T-cell (primary cell): ENCODE results near the gene STAMBPL1. TPM values are rescaled to one million over a fixed set of nuclear protein-coding genes. Genes with fewer than 3 reads are reported as not detected.

Experiments used
- ATAC-seq, 4 experiments: fragments of 200-7000 bp in 3 of 4; fragments of 150-1000 bp in 1 of 4; cut with Tn5 transposase; replicated peaks in 1 of 4; 1 replicate in 3 of 4; 2 replicates in 1 of 4; pipeline ENCODE4 v1.10.0; 2021; ENCODE audit warnings: moderate library complexity in 3 of 4, mild to moderate bottlenecking in 2 of 4, moderate number of reproducible peaks in 1 of 4
- CTCF ChIA-PET, 2 donors: fragments of 300-600 bp; sonication (Branson Sonifier 250); formaldehyde crosslinking; loops; one replicate each; lab custom pipeline; 2022; ENCODE audit warnings: antibody characterized with exemption in 2 of 2; lab: Charles Lee
- POLR2A ChIA-PET, 2 donors: fragments of 300-600 bp; sonication (Branson Sonifier 250); formaldehyde crosslinking; loops; one replicate each; lab custom pipeline; 2022; ENCODE audit warnings: antibody characterized with exemption in 2 of 2; lab: Charles Lee
- DNase-seq, 35 experiments: peaks; one replicate each; pipeline versions ENCODE4 v3.0.0 to v3.0.0-alpha.2; 2013 to 2023
- H3K27ac ChIP-seq: one replicate; pipeline ENCODE4 v1.5.1; 2013; ENCODE audit warnings: low read length
- H3K27me3 ChIP-seq, 2 experiments: replicated peaks in 1 of 2; 1 replicate in 1 of 2; 2 replicates in 1 of 2; pipeline versions ENCODE4 v1.6.1 to v1.7.0; 2013; ENCODE audit warnings: low read length in 1 of 2, mixed read lengths in 1 of 2; ENCODE audit not compliant: control insufficient read depth in 2 of 2, insufficient read depth in 2 of 2; ENCODE audit errors: extremely low read depth in 1 of 2
- H3K36me3 ChIP-seq, 2 donors: 1 replicate in 1 of 2; 2 replicates in 1 of 2; pipeline versions ENCODE4 v1.6.1 to v1.7.0; 2013; ENCODE audit warnings: low read length in 1 of 2; ENCODE audit not compliant: control insufficient read depth in 2 of 2, insufficient read depth in 1 of 2; ENCODE audit errors: extremely low read depth in 1 of 2
- H3K4me1 ChIP-seq, 2 experiments: 1 replicate in 1 of 2; 2 replicates in 1 of 2; pipeline versions ENCODE4 v1.6.1 to v1.7.0; 2013; ENCODE audit warnings: low read length in 2 of 2, mixed read lengths in 1 of 2; ENCODE audit not compliant: insufficient read depth in 2 of 2, control insufficient read depth in 1 of 2; ENCODE audit errors: extremely low read depth in 1 of 2
- H3K4me3 ChIP-seq, 2 donors: 1 replicate in 1 of 2; 2 replicates in 1 of 2; pipeline versions ENCODE4 v1.5.1 to v1.7.0; 2013; ENCODE audit warnings: mild to moderate bottlenecking in 2 of 2, low read length in 1 of 2, moderate library complexity in 1 of 2; ENCODE audit not compliant: control insufficient read depth in 1 of 2; ENCODE audit errors: extremely low read depth in 1 of 2
- H3K9me3 ChIP-seq: 2 replicates; pipeline ENCODE4 v1.7.0; 2013
- H3K27ac Mint-ChIP-seq, 2 donors: one replicate each; pipeline ENCODE4 v1.8.0; 2020 to 2021; ENCODE audit warnings: mild to moderate bottlenecking in 2 of 2, mixed read lengths in 2 of 2
- H3K27me3 Mint-ChIP-seq, 2 donors: one replicate each; pipeline ENCODE4 v1.8.0; 2021 to 2022; ENCODE audit warnings: mixed read lengths in 2 of 2
- H3K36me3 Mint-ChIP-seq: one replicate; pipeline ENCODE4 v1.8.0; 2021; ENCODE audit warnings: mixed read lengths
- H3K4me1 Mint-ChIP-seq, 3 donors: one replicate each; pipeline ENCODE4 v1.8.0; 2020 to 2022; ENCODE audit warnings: mixed read lengths in 3 of 3, mild to moderate bottlenecking in 1 of 3
- H3K4me3 Mint-ChIP-seq, 3 donors: one replicate each; pipeline ENCODE4 v1.8.0; 2020 to 2022; ENCODE audit warnings: mild to moderate bottlenecking in 3 of 3, mixed read lengths in 3 of 3, moderate library complexity in 3 of 3
- H3K9me3 Mint-ChIP-seq, 3 donors: one replicate each; pipeline ENCODE4 v1.8.0; 2020 to 2022; ENCODE audit warnings: mixed read lengths in 3 of 3
- WGBS: methylation state at CpG from one replicate; pipeline ENCODE4 v1.1.5; 2013; ENCODE audit warnings: missing lambda C conversion rate; ENCODE audit not compliant: insufficient coverage; 5-methylcytosine and 5-hydroxymethylcytosine counted together
- total RNA-seq, 35 experiments: library from RNA in 6 of 35; stranded (reverse) in 6 of 35; fragments of 120-200 nt in 1 of 35; gene quantifications; one replicate each; pipeline versions ENCODE4 v1.2.1 to v1.2.4 and lab custom pipeline; 2013 to 2026

STAMBPL1 gene
- total RNA-seq, 5 donors from 2014 or later (not counting 1 experiment from before 2014, with no cell fraction given), result 27.5 to 37.8 (median 34.5) TPM

DNA sequence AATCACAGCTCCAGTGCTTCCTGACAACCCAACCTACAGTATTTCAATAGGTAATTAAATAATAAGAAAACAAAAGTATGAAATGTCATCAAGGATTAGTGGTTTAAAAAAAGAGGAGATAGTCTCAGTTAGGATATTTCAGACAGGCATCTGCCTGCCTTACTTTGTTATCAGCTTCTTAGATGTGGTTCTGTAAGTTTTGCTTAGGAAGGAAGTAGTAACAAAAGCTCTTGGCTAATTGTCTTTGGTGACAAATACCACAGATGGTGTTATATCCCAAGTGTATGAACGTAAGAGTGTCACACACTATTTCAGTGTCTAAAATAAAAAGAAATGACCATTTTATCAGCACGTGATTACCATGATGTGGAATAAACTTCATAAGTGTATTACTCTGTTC lies 82.3 kb downstream of the STAMBPL1 start:
- Histone ChIP-seq H3K9me3 (no peaks in the 10 kb centered on the region), H3K36me3 (no peaks in the 10 kb centered on the region), H3K4me1 (peaks cover 3 to 16% of the 10 kb centered on the region in 2 experiments), H3K4me3 (no peak overlapping the region), H3K27ac (no peak overlapping the region), H3K27me3 (no peaks in the 10 kb centered on the region)
- Mint-ChIP-seq H3K9me3 (no peaks in the 10 kb centered on the region), H3K27ac (peak overlapping the region in 1 of 2 donors; percentile 19), H3K4me1 (peaks cover 22 to 30% (median 24%) of the 10 kb centered on the region in 3 donors), H3K4me3 (peak overlapping the region in 1 of 3 donors; percentile 60), H3K27me3 (no peaks in the 10 kb centered on the region), H3K36me3 (no peaks in the 10 kb centered on the region)
- WGBS, result no CpG with 5 or more reads among the region's 2 CpGs
- ChIA-PET CTCF (interaction anchor here in 1 of 2 donors (0.5 to 1.0 kb wide), 4 partner anchors 11 to 163 kb away, joined by 3 to 4 read pairs (median 3); no protein-coding TSS in a partner anchor), POLR2A (interaction anchor here (0.8 to 1.0 kb wide), 2 partner anchors 31 to 126 kb away, joined by 3 read pairs; no protein-coding TSS in a partner anchor)
- peak; percentile 74 to 95 (median 86) for ATAC-seq
- peak in 1 of 35 experiments; percentile 41 for DNase-seq

DNA sequence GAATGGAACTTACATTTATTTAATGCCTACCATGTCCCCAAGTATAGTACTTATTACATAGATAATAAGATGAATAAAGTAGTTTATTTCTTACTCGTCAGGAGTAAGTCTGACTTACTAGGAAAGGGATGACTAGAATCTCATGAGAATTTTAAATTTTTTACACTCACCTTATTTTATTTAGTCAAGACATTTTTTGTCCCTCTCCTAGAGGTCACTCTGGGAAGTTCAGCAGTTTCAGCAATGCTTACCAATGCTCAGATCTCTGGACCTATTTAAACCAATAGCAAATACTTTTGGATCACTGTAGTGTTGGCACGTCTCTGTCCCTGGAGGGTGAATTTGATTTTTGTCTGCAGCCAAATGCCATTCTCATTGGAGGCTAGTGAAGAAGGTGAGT lies 83.3 kb downstream of the STAMBPL1 start:
- POLR2A ChIA-PET, result interaction anchor here in 1 of 2 donors (1.0 kb wide), 1 partner anchor 127 kb away, joined by 3 read pairs; no protein-coding TSS in a partner anchor
- Mint-ChIP-seq H3K4me1 (peaks cover 22 to 30% (median 24%) of the 10 kb centered on the region in 3 donors), H3K27me3 (no peaks in the 10 kb centered on the region), H3K9me3 (no peaks in the 10 kb centered on the region), H3K4me3 (no peak overlapping the region), H3K27ac (peak overlapping the region in 1 of 2 donors; percentile 24), H3K36me3 (no peaks in the 10 kb centered on the region)
- no peaks in the 10 kb centered on the region for H3K27me3 ChIP-seq
- no peak overlapping the region for H3K27ac ChIP-seq
- CTCF ChIA-PET, result interaction anchor here (0.6 to 1.0 kb wide), 5 partner anchors 10 to 999 kb away, joined by 3 read pairs; no protein-coding TSS in a partner anchor
- no CpG with 5 or more reads among the region's 2 CpGs for WGBS
- no peak overlapping the region for H3K4me3 ChIP-seq
- H3K9me3 ChIP-seq, result no peaks in the 10 kb centered on the region
- peaks cover 3 to 16% of the 10 kb centered on the region in 2 experiments for H3K4me1 ChIP-seq
- DNase-seq (no peak), ATAC-seq (no peak)
- H3K36me3 ChIP-seq, result no peaks in the 10 kb centered on the region

GRCh38 chr10:88964360-88964759 lies 84.3 kb downstream of the STAMBPL1 start:
- Mint-ChIP-seq H3K4me3 (no peak overlapping the region), H3K27me3 (no peaks in the 10 kb centered on the region), H3K4me1 (peaks cover 22 to 30% (median 24%) of the 10 kb centered on the region in 3 donors), H3K36me3 (no peaks in the 10 kb centered on the region), H3K27ac (no peak overlapping the region), H3K9me3 (no peaks in the 10 kb centered on the region)
- no peaks in the 10 kb centered on the region for H3K36me3 ChIP-seq
- H3K27me3 ChIP-seq, result no peaks in the 10 kb centered on the region
- DNase-seq, result no peak
- H3K4me1 ChIP-seq, result peaks cover 3 to 16% of the 10 kb centered on the region in 2 experiments
- ATAC-seq, result no peak
- POLR2A ChIA-PET, result no interaction called here
- no peak overlapping the region for H3K27ac ChIP-seq
- H3K4me3 ChIP-seq, result no peak overlapping the region
- CTCF ChIA-PET, result interaction anchor here in 1 of 2 donors (0.6 to 0.8 kb wide), 3 partner anchors 10 to 31 kb away, joined by 3 to 5 read pairs (median 3); no protein-coding TSS in a partner anchor
- H3K9me3 ChIP-seq, result no peaks in the 10 kb centered on the region
- WGBS, result no CpG with 5 or more reads among the region's 1 CpG

DNA sequence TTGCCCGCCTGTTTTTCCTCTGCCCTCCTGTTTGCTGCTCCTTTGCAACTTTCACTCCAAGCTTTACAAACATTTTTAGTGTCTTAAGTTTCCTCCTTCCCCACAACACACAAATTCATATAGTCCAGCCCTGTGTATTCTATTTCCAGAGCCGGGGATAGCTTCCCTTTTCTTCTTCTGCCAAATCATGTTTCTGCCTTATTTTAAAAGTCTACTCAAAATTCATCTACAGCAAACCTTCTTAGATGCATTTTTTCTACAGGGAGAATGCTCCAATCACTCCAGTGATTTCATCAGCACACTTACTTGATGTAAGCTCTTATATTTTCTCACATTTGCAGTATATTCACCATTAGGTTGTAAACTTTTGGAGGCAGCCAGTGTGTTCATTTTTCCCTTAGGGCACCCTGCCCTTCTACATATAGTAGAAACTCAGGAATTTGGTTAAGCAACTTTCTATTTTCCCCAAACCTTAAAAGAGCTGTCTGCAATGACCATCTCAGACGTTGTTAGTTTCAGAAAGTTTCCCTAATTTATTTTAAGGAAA lies 84.9 kb downstream of the STAMBPL1 start:
- Histone ChIP-seq H3K36me3 (no peaks in the 10 kb centered on the region), H3K27me3 (no peaks in the 10 kb centered on the region), H3K27ac (no peak overlapping the region), H3K4me3 (no peak overlapping the region), H3K9me3 (no peaks in the 10 kb centered on the region), H3K4me1 (peaks cover 3 to 16% of the 10 kb centered on the region in 2 experiments)
- no peak overlapping the region for H3K27ac Mint-ChIP-seq
- POLR2A ChIA-PET, result interaction anchor here in 1 of 2 donors (0.7 kb wide), 1 partner anchor 28 kb away, joined by 3 read pairs; no protein-coding TSS in a partner anchor
- H3K9me3 Mint-ChIP-seq, result no peaks in the 10 kb centered on the region
- no peaks in the 10 kb centered on the region for H3K27me3 Mint-ChIP-seq
- ATAC-seq (no peak), DNase-seq (no peak)
- no peak overlapping the region for H3K4me3 Mint-ChIP-seq
- peaks cover 22 to 30% (median 24%) of the 10 kb centered on the region in 3 donors for H3K4me1 Mint-ChIP-seq
- WGBS, result 100% methylated on average over 1 of the region's 3 CpGs
- H3K36me3 Mint-ChIP-seq, result no peaks in the 10 kb centered on the region
- CTCF ChIA-PET, result interaction anchor here in 1 of 2 donors (0.6 to 0.8 kb wide), 3 partner anchors 11 to 31 kb away, joined by 3 to 5 read pairs (median 3); no protein-coding TSS in a partner anchor

- Histone ChIP-seq H3K9me3 (no peaks in the 10 kb centered on the region), H3K27ac (no peak overlapping the region), H3K4me1 (peaks cover 3 to 12% of the 10 kb centered on the region in 2 experiments), H3K4me3 (no peak overlapping the region), H3K27me3 (no peaks in the 10 kb centered on the region), H3K36me3 (no peaks in the 10 kb centered on the region)
- Mint-ChIP-seq H3K36me3 (no peaks in the 10 kb centered on the region), H3K4me1 (peaks cover 11 to 14% (median 12%) of the 10 kb centered on the region in 3 donors), H3K27me3 (no peaks in the 10 kb centered on the region), H3K4me3 (no peak overlapping the region), H3K27ac (no peak overlapping the region), H3K9me3 (no peaks in the 10 kb centered on the region)
- ATAC-seq, result no peak
- ChIA-PET POLR2A (no interaction called here), CTCF (no interaction called here)
- WGBS, result 100% methylated on average over 2 of the region's 3 CpGs
- DNase-seq, result no peak
Observed at GRCh38 chr10:88966797-88967196, 86.8 kb downstream of the STAMBPL1 start.

DNA sequence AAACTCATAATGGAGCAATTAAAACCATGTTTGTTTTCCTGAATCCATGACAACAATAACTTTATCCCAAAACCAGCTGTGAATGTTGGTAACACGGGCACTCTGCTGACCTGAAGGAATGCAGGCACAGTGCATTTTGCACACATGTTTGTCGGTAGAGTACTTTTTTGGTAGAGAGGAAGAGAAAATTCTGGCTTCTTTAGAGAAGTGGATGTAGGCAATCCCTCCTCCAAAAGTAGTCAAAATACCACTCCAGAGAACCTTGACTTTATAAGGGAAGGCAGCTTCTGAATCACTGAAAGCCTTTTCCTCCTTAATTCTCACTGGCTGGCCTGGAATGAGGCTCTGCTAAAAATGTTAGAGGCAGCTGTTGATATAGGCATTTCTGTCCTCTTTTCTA lies 88.3 kb downstream of the STAMBPL1 start:
- Mint-ChIP-seq H3K4me3 (no peak overlapping the region), H3K27ac (no peak overlapping the region), H3K9me3 (no peaks in the 10 kb centered on the region), H3K27me3 (no peaks in the 10 kb centered on the region), H3K4me1 (peaks cover 0 to 3% (median 0%) of the 10 kb centered on the region in 3 donors), H3K36me3 (no peaks in the 10 kb centered on the region)
- no peaks in the 10 kb centered on the region for H3K9me3 ChIP-seq
- H3K36me3 ChIP-seq, result no peaks in the 10 kb centered on the region
- no peak overlapping the region for H3K4me3 ChIP-seq
- H3K27me3 ChIP-seq, result no peaks in the 10 kb centered on the region
- WGBS, result no CpG with 5 or more reads among the region's 2 CpGs
- POLR2A ChIA-PET, result no interaction called here
- no peak for DNase-seq
- ATAC-seq, result no peak
- no peak overlapping the region for H3K27ac ChIP-seq
- CTCF ChIA-PET, result no interaction called here
- H3K4me1 ChIP-seq, result no peaks in the 10 kb centered on the region
